NCI-H82 (cell line): ENCODE data around the gene SLC15A5.

Experiments
- DNase-seq: peaks from one replicate; lab custom pipeline; 2025; lab: John Stamatoyannopoulos, UW

Gene SLC15A5

GRCh38 chr12:16260206-16260605, 17.3 kb downstream of the SLC15A5 start:
- no peak for DNase-seq

GRCh38 chr12:16258963-16259362, 18.5 kb downstream of the SLC15A5 start:
- DNase-seq = no peak

- no peak for DNase-seq
These were observed 31.2 kb downstream of the SLC15A5 start for GRCh38 chr12:16246264-16246663.

- DNase-seq = no peak
These were observed 32.3 kb downstream of the SLC15A5 start for GRCh38 chr12:16245209-16245608.

GRCh38 chr12:16243487-16244412, 33.7 kb downstream of the SLC15A5 start:
- DNase-seq = no peak

GRCh38 chr12:16241346-16241745, 36.1 kb downstream of the SLC15A5 start:
- DNase-seq = no peak

- no peak for DNase-seq
These were observed 38.8 kb downstream of the SLC15A5 start for GRCh38 chr12:16238661-16239060.

- DNase-seq = no peak
These were observed 47.8 kb downstream of the SLC15A5 start for GRCh38 chr12:16229676-16230075.

GRCh38 chr12:16228067-16228466, 49.4 kb downstream of the SLC15A5 start:
- DNase-seq = no peak

GRCh38 chr12:16225692-16226091, 51.8 kb downstream of the SLC15A5 start:
- DNase-seq = no peak

GRCh38 chr12:16224196-16224595, 53.3 kb downstream of the SLC15A5 start:
- no peak for DNase-seq

GRCh38 chr12:16221776-16222175, 55.7 kb downstream of the SLC15A5 start:
- no peak for DNase-seq

- no peak for DNase-seq
These were observed 57.4 kb downstream of the SLC15A5 start for GRCh38 chr12:16220120-16220519.

GRCh38 chr12:16218934-16219751, 58.3 kb downstream of the SLC15A5 start:
- DNase-seq = no peak

- no peak for DNase-seq
These were observed 59.3 kb downstream of the SLC15A5 start for GRCh38 chr12:16218234-16218633.

GRCh38 chr12:16211731-16212130, 65.8 kb downstream of the SLC15A5 start:
- no peak for DNase-seq

- DNase-seq = peak; percentile 69
These were observed 78.6 kb downstream of the SLC15A5 start for GRCh38 chr12:16198884-16199283.

GRCh38 chr12:16197600-16197999, 79.9 kb downstream of the SLC15A5 start:
- no peak for DNase-seq

- DNase-seq = peak; percentile 89
These were observed 87.6 kb downstream of the SLC15A5 start for GRCh38 chr12:16189849-16190248.

GRCh38 chr12:16187660-16188059, 89.8 kb downstream of the SLC15A5 start:
- peak; percentile 51 for DNase-seq

- DNase-seq = no peak
These were observed 92.8 kb downstream of the SLC15A5 start for GRCh38 chr12:16184681-16185080.

GRCh38 chr12:16183541-16183940, 93.9 kb downstream of the SLC15A5 start:
- no peak for DNase-seq

- peak; percentile 46 for DNase-seq
These were observed 101.6 kb downstream of the SLC15A5 start for GRCh38 chr12:16175840-16176239.
